HFF-Myc (cell line): ENCODE data around the gene SOCS6.
"Not testable (repeated sequence)": the region's sequence is repeated elsewhere in the genome, so short reads cannot be mapped to it uniquely, and the experiment has no call there.

Experiments
- DNase-seq: peaks from one replicate; pipeline ENCODE4 v3.0.0-alpha.2; 2011; ENCODE audit warnings: low read depth; ENCODE audit errors: extremely low read depth
- H3K4me3 ChIP-seq: replicated peaks from 2 replicates; pipeline ENCODE4 v1.5.1; 2011; ENCODE audit warnings: low read depth, mild to moderate bottlenecking, control low read depth, low read length
- CTCF ChIP-seq: IDR thresholded peaks from 2 replicates; pipeline ENCODE4 v1.5.1; 2012; ENCODE audit warnings: mild to moderate bottlenecking, low read depth, low read length, control low read depth; ENCODE audit errors: missing control alignments

The SOCS6 gene

GRCh38 chr18:70366174-70366573 lies 77.3 kb downstream of the SOCS6 start:
- TF ChIP-seq CTCF = no peak
- no peak for DNase-seq
- no peak overlapping the region for H3K4me3 ChIP-seq

GRCh38 chr18:70366670-70367069 lies 77.8 kb downstream of the SOCS6 start:
- DNase-seq = no peak
- TF ChIP-seq CTCF = no peak
- H3K4me3 ChIP-seq = no peak overlapping the region

- H3K4me3 ChIP-seq, DNase-seq: not testable (repeated sequence)
Observed at GRCh38 chr18:70367344-70367743, 78.5 kb downstream of the SOCS6 start.

- H3K4me3 ChIP-seq = no peak overlapping the region
- no peak for DNase-seq
- TF ChIP-seq CTCF = no peak
Observed at GRCh38 chr18:70368903-70369302, 80.1 kb downstream of the SOCS6 start.

- no peak for DNase-seq
Observed at GRCh38 chr18:70370762-70371733, 82.2 kb downstream of the SOCS6 start.

GRCh38 chr18:70371908-70372307 lies 83.1 kb downstream of the SOCS6 start:
- H3K4me3 ChIP-seq = no peak overlapping the region
- no peak for TF ChIP-seq CTCF
- DNase-seq = no peak

More at GRCh38 chr18:70370762-70371733, 82.2 kb downstream of the SOCS6 start:
- no peak for TF ChIP-seq CTCF
- H3K4me3 ChIP-seq = no peak overlapping the region

- TF ChIP-seq CTCF = no peak
Observed at GRCh38 chr18:70372450-70373041, 83.7 kb downstream of the SOCS6 start.

More at GRCh38 chr18:70372450-70373041, 83.7 kb downstream of the SOCS6 start:
- no peak for DNase-seq
- H3K4me3 ChIP-seq = no peak overlapping the region
